DMS 273 (cell line): ENCODE results near the gene ARPP21.
"Not testable (repeated sequence)": the region's sequence is repeated elsewhere in the genome, so short reads cannot be mapped to it uniquely, and the experiment has no call there.

Experiments used
- DNase-seq: peaks from one replicate; lab custom pipeline; 2025; ENCODE audit not compliant: unreplicated experiment; lab: John Stamatoyannopoulos, UW

The ARPP21 gene

DNA sequence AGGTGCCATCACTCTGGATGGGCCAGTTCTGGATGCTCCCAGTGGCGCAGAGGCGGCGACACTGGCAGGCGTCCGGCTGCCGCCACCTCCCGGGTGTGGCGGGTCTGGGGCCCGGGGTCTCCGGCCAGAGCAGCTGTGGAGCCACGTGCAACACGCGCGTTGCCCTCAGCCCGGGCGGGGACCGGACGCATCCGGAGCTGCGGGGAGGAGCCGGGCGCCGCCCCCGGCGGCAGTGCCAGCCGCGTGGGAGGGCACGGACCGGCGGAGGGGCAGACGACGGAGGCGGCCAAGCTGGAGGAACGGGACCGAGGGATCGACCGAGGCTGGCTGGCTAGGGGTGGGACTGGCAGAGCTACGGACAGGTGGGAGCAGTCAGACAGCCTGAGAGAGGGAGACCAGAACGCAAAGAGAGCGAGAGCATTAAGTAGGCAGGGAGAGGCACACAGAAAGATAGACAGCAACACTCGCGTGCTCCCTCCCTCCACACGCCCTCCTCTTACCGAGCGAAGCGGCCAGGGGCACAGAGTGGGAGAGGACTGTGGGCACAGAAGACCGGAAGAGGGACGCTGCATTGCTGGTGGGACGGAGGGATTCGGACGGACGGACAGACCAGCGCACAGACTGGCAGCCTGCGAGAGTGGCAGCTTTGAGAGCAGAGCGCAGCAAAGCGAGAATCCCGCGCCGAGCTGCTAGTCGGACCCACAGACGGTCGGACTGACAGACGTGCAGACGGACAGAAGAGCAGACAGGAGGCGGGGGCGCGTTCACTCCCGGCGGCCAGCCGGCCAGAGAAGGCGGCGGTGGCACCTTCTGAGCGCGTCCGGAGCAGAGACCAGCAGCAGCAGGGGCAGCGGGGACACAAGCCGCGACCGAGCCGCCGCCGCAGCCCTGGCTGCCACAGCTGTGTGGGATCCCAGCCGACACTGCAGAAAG is at the start of gene ARPP21:
Gene ARPP21 (plus strand): TSS at position 272 of the 933 bp plus-strand sequence. CDS start 42,227 bp downstream, outside the sequence.
- peak; percentile 78 for DNase-seq

DNA sequence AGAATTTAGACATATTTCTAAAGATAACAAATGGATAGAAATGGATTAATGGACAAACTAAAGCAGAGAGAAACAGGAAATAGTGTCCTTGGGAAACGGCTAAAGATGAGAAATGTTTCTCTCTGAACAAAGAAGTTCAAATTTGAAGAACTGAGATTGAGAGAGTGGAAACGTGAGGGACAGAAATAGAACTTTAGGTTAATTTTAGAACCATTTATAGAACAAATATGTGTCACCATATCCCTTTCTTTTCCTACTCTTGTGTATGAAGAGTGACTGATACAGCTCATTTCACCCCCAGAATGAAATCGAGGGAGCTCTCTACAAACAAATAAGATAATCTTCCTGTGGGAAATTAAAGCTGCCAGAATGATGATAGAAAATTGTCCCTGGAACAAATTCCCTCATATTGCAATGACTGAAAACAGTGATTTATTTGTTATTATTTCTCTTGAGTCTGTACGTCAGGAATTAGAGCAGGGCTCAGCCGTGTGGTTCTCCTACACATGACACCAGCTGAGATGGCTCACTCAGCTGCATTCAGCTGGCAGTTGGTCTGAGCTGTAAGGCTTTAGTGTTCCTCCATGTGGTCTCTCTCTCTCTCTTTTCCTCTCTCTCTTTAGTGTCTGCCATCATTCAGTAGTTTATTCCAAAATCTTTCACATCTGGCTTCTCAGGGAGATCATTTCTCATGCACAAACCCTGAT is 46.6 kb upstream of the ARPP21 start:
- DNase-seq = no peak

DNA sequence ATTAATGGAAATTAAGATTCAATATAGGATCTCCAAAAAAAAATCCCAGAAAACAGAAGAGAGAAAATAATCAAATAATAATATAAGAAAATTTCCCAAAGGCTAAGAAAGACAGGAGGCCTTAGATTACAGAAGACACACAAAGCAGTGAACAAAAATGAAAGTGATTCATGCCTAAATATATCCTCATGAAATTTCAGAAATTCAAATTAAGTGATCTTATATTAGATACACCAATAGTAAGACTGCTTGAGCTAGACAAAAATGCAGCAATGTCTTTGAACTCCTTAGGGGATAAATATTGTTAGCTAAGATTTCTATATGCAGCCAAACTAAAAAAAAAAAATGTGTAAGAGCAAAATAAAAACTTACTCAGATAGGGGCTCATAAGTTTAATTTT is 44.6 kb upstream of the ARPP21 start:
- DNase-seq = no peak

DNA sequence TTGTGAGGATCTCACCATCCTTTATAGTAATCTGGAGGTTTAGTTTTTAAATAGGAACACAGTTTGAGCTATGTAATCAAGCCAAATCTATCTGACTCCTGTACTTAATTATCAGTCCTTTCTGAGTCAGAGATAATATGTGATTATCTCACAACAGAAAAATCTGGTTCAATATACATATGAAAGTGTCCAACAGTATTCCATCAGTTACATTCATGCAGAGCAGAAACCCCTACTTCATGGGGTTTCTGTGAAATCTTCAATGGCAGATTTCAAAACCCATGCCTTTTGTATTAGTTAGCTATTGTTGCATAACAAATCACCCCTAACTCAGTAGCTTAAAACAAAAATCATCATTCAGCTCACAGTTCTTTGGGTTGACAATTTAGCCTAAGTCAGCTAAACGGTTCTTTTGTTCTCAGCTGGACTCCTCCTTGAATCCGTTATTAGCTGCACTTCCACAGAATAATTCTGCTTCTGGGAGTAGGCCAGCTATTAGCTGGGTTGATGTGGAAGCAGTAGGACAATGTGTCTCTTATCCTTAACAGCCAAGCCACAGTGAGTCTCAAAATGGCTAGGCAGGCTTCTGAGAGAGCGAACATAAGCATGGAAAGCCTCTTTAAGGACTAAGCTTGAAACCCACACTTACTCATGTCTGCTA is 42.9 kb upstream of the ARPP21 start:
- no peak for DNase-seq

DNA sequence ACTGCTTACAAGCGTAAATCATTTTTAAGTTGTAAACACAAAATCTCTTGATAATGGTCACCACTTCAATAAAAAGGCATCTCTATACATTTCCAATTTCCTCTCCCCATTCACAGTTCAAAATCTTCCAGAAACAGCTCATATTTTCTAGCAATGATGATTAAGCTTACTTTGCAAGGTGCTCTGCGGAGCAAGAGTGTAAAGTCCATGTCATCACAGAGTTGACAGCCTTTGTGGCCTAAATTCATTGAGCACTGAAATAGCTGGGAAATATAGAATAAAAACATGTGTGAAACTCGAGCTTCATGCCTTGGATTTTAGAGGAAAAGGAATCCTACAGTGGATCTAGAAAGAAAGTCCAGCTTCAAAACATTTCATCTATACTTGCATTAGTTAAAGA is 41.8 kb upstream of the ARPP21 start:
- no peak for DNase-seq

DNA sequence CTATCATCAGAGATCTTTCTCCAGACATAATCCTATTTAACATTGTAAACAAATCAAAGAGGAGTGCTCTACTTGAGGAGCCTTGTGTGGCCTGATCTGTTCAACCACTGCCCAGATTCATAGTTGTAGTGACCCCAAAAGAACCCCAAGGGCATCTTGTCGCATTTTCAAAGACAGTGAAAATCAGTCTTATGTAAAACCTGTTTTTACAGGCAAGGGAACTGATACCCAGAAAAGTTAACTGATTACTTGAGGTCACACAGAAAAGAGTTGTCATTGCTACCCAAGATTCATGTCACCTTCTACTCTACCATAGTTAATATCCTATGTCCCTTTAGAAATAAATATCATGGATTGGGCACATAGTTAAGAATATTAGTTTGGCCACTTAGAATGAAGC is 40.5 kb upstream of the ARPP21 start:
- DNase-seq = no peak

DNA sequence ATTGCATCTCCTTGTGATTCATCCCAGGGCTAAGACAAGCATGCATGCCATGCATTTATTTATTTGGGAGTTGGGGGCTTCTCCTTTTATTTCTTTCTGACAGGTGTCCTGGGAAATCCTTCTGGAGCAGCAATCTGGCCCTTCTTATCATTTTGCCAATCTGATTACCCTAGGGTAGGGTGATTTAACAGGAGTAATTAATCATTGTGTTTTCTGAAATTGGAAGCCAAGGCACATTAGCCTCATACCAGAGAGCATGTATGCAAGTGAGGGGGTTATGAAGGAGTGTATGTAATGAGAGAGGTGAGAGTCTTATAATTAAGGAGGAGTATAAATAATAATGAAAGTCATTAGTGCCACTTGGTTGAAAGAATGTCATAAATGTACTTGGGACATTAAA is 37.4 kb upstream of the ARPP21 start:
- peak; percentile 51 for DNase-seq

DNA sequence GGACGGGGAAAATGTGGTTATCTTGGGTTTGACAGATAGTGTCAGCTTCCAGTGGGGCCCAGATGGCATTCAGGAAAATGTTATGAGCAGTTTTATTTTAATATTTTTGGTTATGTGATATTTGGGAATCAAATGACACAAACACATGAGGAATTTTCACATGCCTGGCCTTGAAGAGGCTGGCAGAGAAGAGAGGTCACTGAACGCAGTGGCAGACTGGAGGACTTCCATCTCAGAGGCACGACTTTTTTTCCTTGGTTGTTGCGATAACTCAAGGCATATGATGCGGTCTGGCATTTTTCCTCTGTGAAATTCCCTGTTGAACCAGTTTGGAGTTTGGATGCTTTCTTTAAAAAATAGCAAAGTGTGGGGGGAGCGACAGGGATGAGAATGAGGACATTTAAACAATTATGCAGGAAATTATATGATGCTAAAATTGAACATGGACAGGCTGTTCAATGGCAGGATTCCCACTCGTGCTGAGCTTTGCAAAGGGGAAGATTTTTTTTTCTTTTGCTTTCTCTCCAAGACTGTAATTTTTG is 36.9 kb upstream of the ARPP21 start:
- peak; percentile 16 for DNase-seq

DNA sequence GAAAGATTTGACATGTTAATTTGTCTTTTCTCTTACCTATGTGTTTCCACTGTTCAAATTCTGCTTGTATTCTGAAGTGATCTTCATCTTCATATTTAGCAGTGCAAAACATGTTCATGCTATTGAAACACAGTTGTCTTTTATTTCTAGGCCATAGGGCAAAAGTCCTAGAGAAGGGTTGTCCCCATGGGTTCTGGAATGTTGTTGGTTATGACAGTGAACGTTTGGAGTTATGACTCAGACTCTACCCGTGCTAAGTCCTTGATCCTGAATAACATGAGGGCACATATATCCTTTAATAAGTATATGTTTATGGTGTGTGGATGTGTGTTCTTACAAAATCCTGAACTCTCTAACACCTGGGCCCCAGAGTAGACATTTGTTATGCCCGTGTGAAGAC is 23.0 kb upstream of the ARPP21 start:
- no peak for DNase-seq

DNA sequence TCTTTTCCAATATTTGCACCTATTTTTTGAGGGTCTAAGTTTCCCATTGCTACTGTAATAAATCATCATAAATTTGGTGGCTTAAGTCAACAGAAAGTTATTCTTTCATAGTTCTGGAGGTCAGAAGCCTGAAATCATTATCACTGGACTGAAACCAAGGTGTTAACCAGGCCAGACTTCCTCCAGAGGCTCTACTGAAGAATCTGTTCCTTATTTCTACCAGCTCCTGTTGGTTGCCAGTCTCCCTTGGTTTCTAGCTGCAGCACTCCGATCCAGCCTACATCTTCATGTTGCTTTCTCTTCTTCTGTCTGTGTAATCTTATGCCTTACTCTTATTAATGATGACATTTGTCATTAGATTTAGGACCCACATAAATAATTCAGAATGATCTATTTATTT is 22.0 kb upstream of the ARPP21 start:
- DNase-seq = no peak

DNA sequence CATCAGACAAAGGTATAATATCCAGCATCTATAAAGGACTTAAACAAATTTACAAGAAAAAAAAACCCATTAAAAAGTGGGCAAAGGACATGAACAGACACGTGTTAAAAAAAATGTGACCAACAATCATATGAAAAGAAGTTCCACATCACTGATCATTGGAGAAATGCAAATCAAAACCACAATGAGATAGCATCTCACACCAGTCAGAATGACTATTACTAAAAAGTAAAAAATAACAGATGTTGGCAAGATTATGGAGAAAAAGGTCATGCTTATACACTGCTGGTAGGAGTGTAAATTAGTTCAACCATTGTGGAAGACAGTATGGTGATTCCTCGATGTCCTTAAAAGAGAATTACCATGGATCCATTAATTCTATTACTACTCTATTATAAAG is 19.1 kb upstream of the ARPP21 start:
- not testable (repeated sequence) for DNase-seq

DNA sequence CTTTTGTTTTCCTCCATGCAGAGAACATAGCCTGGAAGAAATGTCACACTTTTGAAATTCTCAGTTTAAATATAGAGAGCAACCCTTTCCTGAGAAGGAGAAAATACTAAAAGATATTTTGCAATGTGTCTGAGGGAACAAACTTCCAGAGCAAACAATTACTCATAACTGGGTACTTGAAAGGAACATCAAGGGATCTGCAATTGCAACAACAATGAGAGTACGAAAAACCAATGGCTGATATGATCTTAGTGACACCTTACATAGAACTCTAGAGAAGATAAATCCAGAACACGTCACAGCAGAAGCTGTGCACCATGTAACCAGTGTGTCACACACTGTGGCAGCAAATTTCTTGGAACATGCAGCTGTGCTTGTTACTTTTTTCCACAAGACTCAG is 14.6 kb upstream of the ARPP21 start:
- no peak for DNase-seq

DNA sequence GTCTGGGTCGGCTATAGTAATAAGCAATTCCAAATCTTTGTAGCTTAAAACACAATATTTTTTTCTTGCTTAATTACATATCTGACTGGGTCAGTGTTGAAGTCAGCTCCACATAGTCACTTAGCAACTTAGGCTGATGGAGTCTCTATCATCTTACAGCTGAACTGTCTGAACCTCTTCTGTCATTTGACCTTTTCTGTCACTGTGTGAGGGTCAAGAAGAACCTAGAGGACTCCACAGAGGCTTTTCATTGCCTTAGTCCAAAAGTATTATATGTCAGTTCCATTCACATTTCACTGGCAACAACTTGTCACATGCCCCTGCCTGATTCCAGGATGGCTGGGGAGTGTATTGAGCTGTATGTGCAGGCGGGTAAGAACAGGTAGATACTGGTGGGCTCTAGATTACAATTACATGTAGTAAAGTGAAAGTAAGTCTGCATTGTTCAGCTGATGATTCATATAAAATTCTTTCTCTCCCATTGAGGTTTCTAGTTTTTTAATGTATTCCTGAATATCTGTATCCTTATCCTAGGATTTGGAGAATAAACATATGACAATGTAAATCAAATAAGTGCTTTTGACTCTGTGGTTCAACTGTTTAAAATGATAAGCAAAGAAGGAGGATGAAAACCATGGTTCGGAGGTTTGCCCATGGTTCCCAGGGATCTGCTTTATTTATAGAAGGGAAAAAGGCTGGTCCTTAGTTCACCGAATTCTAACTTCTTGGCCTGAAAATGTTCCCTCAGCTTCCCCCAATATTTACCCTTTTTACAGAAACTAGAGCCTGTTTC is 5.8 kb upstream of the ARPP21 start:
- no peak for DNase-seq

DNA sequence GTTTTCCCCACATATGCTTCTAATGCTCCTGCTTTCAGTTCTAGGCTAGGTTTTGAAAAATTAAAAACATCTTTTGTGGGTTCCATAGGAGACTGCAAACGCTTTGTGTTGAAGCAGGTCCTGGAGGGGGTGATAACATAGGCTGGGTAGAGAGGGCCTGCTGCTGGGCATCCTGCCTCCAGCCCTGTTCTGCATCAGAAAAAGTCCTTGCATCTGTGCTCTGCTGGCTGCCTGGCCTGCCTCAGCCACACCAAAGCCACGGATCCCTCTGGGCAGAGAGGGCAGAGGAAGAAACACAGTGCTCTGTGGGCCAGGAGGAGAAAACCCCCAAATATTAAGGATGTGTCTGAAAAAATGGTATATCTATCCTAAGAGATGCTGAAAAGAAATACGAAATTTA is 3.9 kb upstream of the ARPP21 start:
- no peak for DNase-seq

DNA sequence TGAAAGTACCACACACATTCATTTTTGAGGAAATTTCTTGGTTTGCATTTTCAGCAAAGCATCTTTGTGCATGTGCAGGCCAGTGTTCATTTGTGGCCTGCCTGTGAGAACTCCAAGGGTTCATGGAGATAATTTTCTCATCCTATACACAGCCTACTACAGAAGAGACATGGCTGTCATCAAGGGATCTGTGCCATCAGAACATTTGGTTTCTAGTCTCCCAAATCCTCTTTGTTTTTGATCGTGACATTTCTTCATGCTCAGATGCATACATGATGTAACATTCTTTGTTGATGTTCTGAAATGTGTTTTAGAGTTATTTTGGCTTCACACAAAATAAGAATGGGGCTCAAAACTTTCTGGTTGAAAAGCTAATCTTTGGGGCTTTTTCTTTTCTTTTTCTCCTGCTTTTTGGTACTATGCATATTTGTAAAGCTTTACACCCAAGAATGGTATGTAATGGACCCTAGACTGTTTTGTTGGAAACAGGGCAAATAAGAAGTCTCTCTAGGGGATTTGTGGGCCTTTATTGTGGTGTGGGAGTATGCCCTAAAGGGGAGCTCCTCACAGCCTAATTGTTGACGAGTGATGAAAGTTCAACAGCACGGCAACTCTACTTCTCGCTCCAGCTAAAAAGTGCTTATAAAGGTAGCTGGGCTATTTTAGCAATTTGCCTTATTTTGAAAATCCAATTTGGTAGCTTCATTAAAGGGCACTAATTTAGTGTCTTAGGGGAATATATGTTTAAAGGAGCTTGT is 3.2 kb upstream of the ARPP21 start:
- DNase-seq = no peak

DNA sequence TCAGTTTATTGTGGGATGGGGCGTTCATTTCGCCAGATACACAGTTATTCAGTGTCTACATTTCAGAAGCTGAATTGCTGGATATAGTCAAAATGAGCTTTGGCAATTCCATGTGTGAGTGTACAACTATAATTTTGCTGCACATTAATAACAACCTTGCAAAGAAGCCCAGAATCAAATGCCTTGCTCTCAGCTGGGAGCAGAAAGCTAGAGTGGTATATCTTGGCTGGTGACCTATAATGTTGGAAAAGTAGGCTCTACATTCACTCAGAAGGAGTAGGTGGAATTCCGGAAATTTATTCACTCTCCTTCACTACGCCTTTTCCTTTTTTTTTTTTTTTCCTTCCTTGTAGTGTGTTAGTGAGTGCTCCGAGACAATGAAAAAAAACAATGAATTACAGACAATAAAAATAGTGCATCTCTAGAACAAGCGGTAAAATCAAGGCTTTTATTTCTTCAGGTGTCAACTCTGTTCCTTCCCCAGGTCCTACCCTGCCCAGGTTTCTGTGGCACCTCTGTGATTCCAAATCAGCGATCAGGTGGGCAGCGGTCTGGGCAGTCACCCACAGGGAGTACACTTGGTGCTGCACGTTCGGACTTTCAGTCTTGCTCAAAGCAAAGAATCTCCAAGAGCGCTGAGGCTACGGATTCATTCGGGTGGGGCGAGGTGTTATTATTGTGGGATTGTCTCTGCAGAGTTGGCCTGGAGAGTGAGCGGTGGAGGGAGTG is 910 bp upstream of the ARPP21 start:
- DNase-seq = no peak

DNA sequence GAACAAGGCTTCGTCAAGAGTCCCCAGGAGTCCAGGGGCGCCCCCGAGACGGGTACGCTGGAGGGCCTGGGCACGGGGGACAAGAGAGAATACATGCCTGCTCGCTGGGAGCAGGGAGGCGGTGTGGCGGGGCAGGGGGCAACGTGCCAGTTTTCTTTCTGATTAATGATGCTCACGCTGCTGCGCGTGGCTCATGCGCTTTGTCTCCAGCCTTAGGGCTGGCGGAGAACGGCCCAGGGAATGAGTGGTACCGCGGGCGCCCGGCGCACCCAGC is 408 bp upstream of the ARPP21 start:
- no peak for DNase-seq

DNA sequence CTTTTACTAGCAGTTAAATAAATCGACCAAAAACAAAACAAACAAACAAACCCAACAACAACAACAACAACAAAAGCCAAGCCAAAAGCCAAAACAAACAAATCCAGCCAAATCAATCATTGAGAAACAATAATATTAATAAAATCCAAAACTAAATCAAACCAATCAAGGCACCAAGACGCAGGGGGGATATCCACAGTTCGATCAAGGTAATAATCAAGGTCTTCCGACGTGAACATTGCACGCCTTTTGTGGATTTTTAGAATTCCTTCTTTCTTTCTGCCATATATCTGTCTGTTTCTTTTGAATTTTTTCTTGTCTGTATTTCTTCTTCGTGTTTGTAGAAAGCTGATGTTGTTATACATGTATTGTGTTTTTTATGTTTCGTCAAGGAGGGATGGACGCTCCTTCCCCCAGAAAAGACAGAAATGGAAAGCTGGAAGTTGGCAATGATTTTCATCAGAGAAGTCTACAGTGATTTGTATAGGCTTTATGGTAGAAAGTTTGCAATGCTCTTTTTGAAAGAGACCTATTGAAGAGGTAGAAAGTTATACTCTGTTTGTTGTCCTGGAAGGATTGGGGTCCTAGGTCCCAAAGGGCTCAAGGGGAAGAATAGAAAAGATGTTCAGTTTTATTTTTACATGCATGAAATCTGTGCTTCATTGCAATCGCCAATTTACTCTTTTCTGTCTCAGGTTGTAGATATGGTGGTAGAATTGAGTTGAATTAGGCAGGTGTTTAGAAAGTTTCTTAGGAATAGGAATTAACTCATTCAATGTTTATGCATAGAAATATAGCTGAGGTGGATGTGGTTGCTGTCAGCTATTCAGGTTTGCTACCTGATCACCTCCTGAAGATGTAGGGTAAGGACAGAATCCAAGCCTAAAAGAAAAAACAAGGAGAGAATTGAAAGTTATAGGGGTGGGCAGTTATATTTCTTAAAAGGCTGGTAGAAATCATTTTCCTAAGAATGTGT is 1.2 kb downstream of the ARPP21 start:
- DNase-seq = peak; percentile 22
